H9 (cell line): Measurements from ENCODE around the gene SHTN1. TPM values are rescaled to one million over a fixed set of nuclear protein-coding genes. Genes with fewer than 3 reads are reported as not detected.

ENCODE experiments used
- DNase-seq: peaks from one replicate; pipeline ENCODE4 v3.0.0-alpha.2; 2017
- H2AFZ ChIP-seq: one replicate; pipeline ENCODE4 v1.6.1; 2013; ENCODE audit warnings: mild to moderate bottlenecking, low read length, control low read depth, moderate library complexity
- H2AK5ac ChIP-seq: 2 replicates; pipeline ENCODE4 v1.6.1; 2013; ENCODE audit warnings: low read length, control low read depth, mixed read lengths; ENCODE audit not compliant: insufficient read length
- H2BK120ac ChIP-seq: one replicate; pipeline ENCODE4 v1.6.1; 2013; ENCODE audit warnings: low read depth, mild to moderate bottlenecking, low read length, control low read depth, inconsistent platforms; ENCODE audit not compliant: poor library complexity, severe bottlenecking
- H2BK12ac ChIP-seq: 2 replicates; pipeline ENCODE4 v1.6.1; 2013; ENCODE audit warnings: low read length, control low read depth, mixed read lengths, low read depth; ENCODE audit not compliant: insufficient read length
- H2BK15ac ChIP-seq: 2 replicates; pipeline ENCODE4 v1.6.1; 2013; ENCODE audit warnings: low read depth, low read length, control low read depth
- H2BK20ac ChIP-seq: one replicate; pipeline ENCODE4 v1.6.1; 2013; ENCODE audit warnings: low read depth, mild to moderate bottlenecking, low read length, control low read depth, inconsistent platforms; ENCODE audit not compliant: poor library complexity, severe bottlenecking
- H2BK5ac ChIP-seq: 2 replicates; pipeline ENCODE4 v1.6.1; 2013; ENCODE audit warnings: low read length, control low read depth, mixed read lengths; ENCODE audit not compliant: insufficient read length
- H3K14ac ChIP-seq: 2 replicates; pipeline ENCODE4 v1.6.1; 2013; ENCODE audit warnings: low read length, control low read depth; ENCODE audit not compliant: insufficient read depth
- H3K18ac ChIP-seq: 2 replicates; pipeline ENCODE4 v1.6.1; 2013; ENCODE audit warnings: low read depth, mild to moderate bottlenecking, mixed read lengths, low read length, control low read depth; ENCODE audit not compliant: insufficient read length
- H3K23ac ChIP-seq: 2 replicates; pipeline ENCODE4 v1.6.1; 2013; ENCODE audit warnings: low read length, control low read depth, mixed read lengths, low read depth; ENCODE audit not compliant: insufficient read length
- H3K23me2 ChIP-seq: 2 replicates; pipeline ENCODE4 v1.6.1; 2013; ENCODE audit warnings: low read depth, mild to moderate bottlenecking, mixed read lengths, low read length, control low read depth; ENCODE audit not compliant: insufficient read length, poor library complexity, severe bottlenecking
- H3K27ac ChIP-seq: 2 replicates; pipeline ENCODE4 v1.5.1; 2013; ENCODE audit warnings: low read length, control low read depth, mixed read lengths, low read depth; ENCODE audit not compliant: insufficient read length
- H3K27me3 ChIP-seq: 2 replicates; pipeline ENCODE4 v1.6.1; 2013; ENCODE audit warnings: low read length, control low read depth, inconsistent platforms; ENCODE audit not compliant: insufficient read depth
- H3K4ac ChIP-seq: 2 replicates; pipeline ENCODE4 v1.6.1; 2013; ENCODE audit warnings: low read depth, mild to moderate bottlenecking, control low read depth, inconsistent platforms, low read length, moderate library complexity
- H3K4me1 ChIP-seq: 2 replicates; pipeline ENCODE4 v1.6.1; 2013; ENCODE audit warnings: low read length, control low read depth, inconsistent platforms; ENCODE audit not compliant: insufficient read depth
- H3K4me2 ChIP-seq: 2 replicates; pipeline ENCODE4 v1.6.1; 2013; ENCODE audit warnings: low read length, control low read depth, mixed read lengths; ENCODE audit not compliant: insufficient read length, insufficient read depth
- H3K56ac ChIP-seq: 2 replicates; pipeline ENCODE4 v1.6.1; 2013; ENCODE audit warnings: low read depth, mild to moderate bottlenecking, mixed read lengths, low read length, control low read depth; ENCODE audit not compliant: insufficient read length
- H3K79me1 ChIP-seq: 2 replicates; pipeline ENCODE4 v1.6.1; 2013; ENCODE audit warnings: low read depth, mild to moderate bottlenecking, moderate library complexity, low read length, control low read depth, inconsistent platforms; ENCODE audit not compliant: insufficient read depth, poor library complexity, severe bottlenecking
- H3K79me2 ChIP-seq: 2 replicates; pipeline ENCODE4 v1.6.1; 2013; ENCODE audit warnings: low read length, control low read depth, inconsistent platforms; ENCODE audit not compliant: insufficient read depth
- H3K9ac ChIP-seq: 2 replicates; pipeline ENCODE4 v1.6.1; 2013; ENCODE audit warnings: low read length, control low read depth, mixed read lengths; ENCODE audit not compliant: insufficient read length; ENCODE audit errors: extremely low read depth
- H3K9me3 ChIP-seq: one replicate; pipeline ENCODE4 v1.6.1; 2013; ENCODE audit warnings: low read depth, low read length, inconsistent platforms; ENCODE audit not compliant: control insufficient read depth
- H3T11ph ChIP-seq: one replicate; pipeline ENCODE4 v1.6.1; 2013; ENCODE audit warnings: mild to moderate bottlenecking, low read length, control low read depth, inconsistent platforms
- H4K20me1 ChIP-seq: one replicate; pipeline ENCODE4 v1.6.1; 2013; ENCODE audit not compliant: control insufficient read depth, insufficient read length, insufficient read depth
- H4K5ac ChIP-seq: 2 replicates; pipeline ENCODE4 v1.6.1; 2013; ENCODE audit warnings: low read depth, mild to moderate bottlenecking, mixed read lengths, low read length, control low read depth; ENCODE audit not compliant: insufficient read length
- H4K8ac ChIP-seq: replicated peaks from 2 replicates; pipeline ENCODE4 v1.6.1; 2013; ENCODE audit warnings: low read length, control low read depth, mixed read lengths, low read depth; ENCODE audit not compliant: insufficient read length
- H4K91ac ChIP-seq: 2 replicates; pipeline ENCODE4 v1.6.1; 2013; ENCODE audit warnings: low read depth, mild to moderate bottlenecking, moderate library complexity, mixed read lengths, low read length, control low read depth; ENCODE audit not compliant: insufficient read length
- H3K27ac Mint-ChIP-seq, 3 experiments: 2 replicates in 2 of 3; 3 replicates in 1 of 3; pipeline ENCODE4 v1.8.0; 2020 to 2021; ENCODE audit warnings: mixed read lengths in 3 of 3, mild to moderate bottlenecking in 1 of 3, moderate library complexity in 1 of 3
- H3K27me3 Mint-ChIP-seq: 2 replicates; pipeline ENCODE4 v1.8.0; 2021; ENCODE audit warnings: low read depth, mild to moderate bottlenecking, moderate library complexity, mixed read lengths
- H3K36me3 Mint-ChIP-seq, 3 experiments: 2 replicates in 2 of 3; 3 replicates in 1 of 3; pipeline ENCODE4 v1.8.0; 2020 to 2021; ENCODE audit warnings: low read depth in 3 of 3, mixed read lengths in 3 of 3; ENCODE audit not compliant: insufficient read depth in 1 of 3
- H3K4me1 Mint-ChIP-seq, 2 experiments: 2 replicates each; pipeline ENCODE4 v1.8.0; 2020; ENCODE audit warnings: mixed read lengths in 2 of 2
- H3K4me3 Mint-ChIP-seq, 2 experiments: 2 replicates in 1 of 2; 3 replicates in 1 of 2; pipeline ENCODE4 v1.8.0; 2020 to 2021; ENCODE audit warnings: mild to moderate bottlenecking in 2 of 2, mixed read lengths in 2 of 2, moderate library complexity in 1 of 2
- H3K9me3 Mint-ChIP-seq, 2 experiments: 2 replicates in 1 of 2; 3 replicates in 1 of 2; pipeline ENCODE4 v1.8.0; 2020; ENCODE audit warnings: mild to moderate bottlenecking in 2 of 2, mixed read lengths in 2 of 2, moderate library complexity in 1 of 2
- CTCF ChIP-seq: fragments of 200-600 bp; sonication (generic); conservative IDR thresholded peaks from 3 replicates; pipeline ENCODE4 v1.8.0; 2021; ENCODE audit warnings: antibody characterized with exemption, mild to moderate bottlenecking
- WGBS: extraction: QIAGEN DNeasy Blood & Tissue Kit; methylation state at CpG from one replicate; pipeline ENCODE4 v1.1.7; 2013; ENCODE audit warnings: missing lambda C conversion rate, low lambda C conversion rate, mixed read lengths; ENCODE audit not compliant: insufficient read length; ENCODE audit errors: extremely low coverage; 5-methylcytosine and 5-hydroxymethylcytosine counted together
- total RNA-seq: library from RNA; stranded (reverse); gene quantifications from 2 replicates; pipeline ENCODE4 v1.2.1, GENCODE V29; 2021

SHTN1 gene
- total RNA-seq, 1 experiment from 2014 or later = 22.1 TPM

GRCh38 chr10:116995648-116996047 lies 9.3 kb downstream of the SHTN1 start:
- Mint-ChIP-seq H3K27me3 (no peaks in the 10 kb centered on the region; the same call in 1 of the 2 replicates), H3K27ac (no peak overlapping the region), H3K4me3 (no peak overlapping the region), H3K36me3 (peaks cover 0 to 3% (median 0%) of the 10 kb centered on the region in 3 experiments; a peak in 1 of 7 replicates), H3K4me1 (peaks cover 47 to 50% of the 10 kb centered on the region in 2 experiments), H3K9me3 (peaks cover 0 to 2% of the 10 kb centered on the region in 2 experiments; a peak in 1 of 5 replicates)
- Histone ChIP-seq H3K56ac (no peak overlapping the region), H3K79me2 (no peaks in the 10 kb centered on the region), H3K23me2 (no peaks in the 10 kb centered on the region), H3K18ac (no peak overlapping the region), H2BK120ac (no peak overlapping the region), H3K27me3 (no peaks in the 10 kb centered on the region; the same call in 1 of the 2 replicates), H3K4ac (no peak overlapping the region), H3T11ph (no peak overlapping the region), H2AK5ac (no peak overlapping the region), H2BK20ac (no peak overlapping the region), H3K9ac (no peak overlapping the region), H3K23ac (no peak overlapping the region), H3K9me3 (no peaks in the 10 kb centered on the region), H2BK5ac (no peak overlapping the region), H2BK12ac (no peak overlapping the region), H3K4me1 (no peaks in the 10 kb centered on the region; the same call in 1 of the 2 replicates), H3K4me2 (no peak overlapping the region), H3K79me1 (no peaks in the 10 kb centered on the region), H4K20me1 (no peaks in the 10 kb centered on the region), H2AFZ (no peak overlapping the region), H3K27ac (no peak overlapping the region), H4K5ac (no peak overlapping the region), H3K14ac (no peak overlapping the region), H4K91ac (no peak overlapping the region), H2BK15ac (no peak overlapping the region), H4K8ac (no peak overlapping the region)
- no peak for DNase-seq
- TF ChIP-seq CTCF = no peak
- WGBS = no CpG with 5 or more reads among the region's 3 CpGs
